Osteoblast (primary cell): ENCODE measurements around the gene SLC39A11. TPM values are rescaled to one million over a fixed set of nuclear protein-coding genes. Genes with fewer than 3 reads are reported as not detected.

Experiments used
- DNase-seq: peaks from one replicate; pipeline ENCODE4 v3.0.0; 2011; ENCODE audit warnings: low spot score, mixed read lengths; ENCODE audit not compliant: insufficient read length; ENCODE audit errors: missing footprints
- H2AFZ ChIP-seq: 2 replicates; pipeline ENCODE4 v1.6.0; 2011; ENCODE audit warnings: mild to moderate bottlenecking, low read length
- H3K27ac ChIP-seq: 2 replicates; pipeline ENCODE4 v1.5.1; 2011; ENCODE audit warnings: mild to moderate bottlenecking, low read depth, low read length, moderate library complexity
- H3K27me3 ChIP-seq: 2 replicates; pipeline ENCODE4 v1.6.0; 2012; ENCODE audit warnings: mild to moderate bottlenecking, control low read depth, inconsistent platforms, low read length, moderate library complexity; ENCODE audit not compliant: insufficient read depth
- H3K36me3 ChIP-seq: 2 replicates; pipeline ENCODE4 v1.5.1; 2011; ENCODE audit warnings: mild to moderate bottlenecking, low read length, control low read depth, moderate library complexity; ENCODE audit not compliant: insufficient read depth
- H3K4me1 ChIP-seq: 2 replicates; pipeline ENCODE4 v1.5.1; 2011; ENCODE audit warnings: mild to moderate bottlenecking, low read length, control low read depth, moderate library complexity; ENCODE audit not compliant: insufficient read depth
- H3K4me2 ChIP-seq: 2 replicates; pipeline ENCODE4 v1.6.0; 2011; ENCODE audit warnings: mild to moderate bottlenecking, low read length; ENCODE audit not compliant: insufficient read depth
- H3K4me3 ChIP-seq: fragments of 200-600 bp; sonication (generic); 3 replicates; pipeline ENCODE4 v1.5.1; 2012; ENCODE audit warnings: mild to moderate bottlenecking, low read length, inconsistent platforms; ENCODE audit not compliant: insufficient read depth
- H3K79me2 ChIP-seq: 2 replicates; pipeline ENCODE4 v1.6.0; 2012; ENCODE audit warnings: mild to moderate bottlenecking, low read length, control low read depth, inconsistent platforms; ENCODE audit not compliant: insufficient read depth
- H3K9me3 ChIP-seq: 2 replicates; pipeline ENCODE4 v1.5.1; 2011; ENCODE audit warnings: low read depth, low read length, control low read depth
- H4K20me1 ChIP-seq: 2 replicates; pipeline ENCODE4 v1.6.0; 2012; ENCODE audit warnings: mild to moderate bottlenecking, low read length, control low read depth; ENCODE audit not compliant: insufficient read depth
- CTCF ChIP-seq: IDR thresholded peaks from 2 replicates; pipeline ENCODE4 v1.5.1; 2011; ENCODE audit warnings: mild to moderate bottlenecking, low read depth, low read length, moderate library complexity; ENCODE audit errors: extremely low read depth
- total RNA-seq: library from RNA; depleted of rRNA; stranded (reverse); fragments of >200 nt; gene quantifications from 2 replicates; pipeline ENCODE4 v1.2.3, GENCODE V29; 2012

The SLC39A11 gene
- total RNA-seq, 1 donor = 27.1 TPM

- Histone ChIP-seq H3K4me1 (peaks cover 24% of the 10 kb centered on the region), H3K4me2 (peak overlapping the region; percentile 56), H3K27ac (peak overlapping the region; percentile 66)
Observed at GRCh38 chr17:72684405-72685020, 408.0 kb downstream of the SLC39A11 start.

DNA sequence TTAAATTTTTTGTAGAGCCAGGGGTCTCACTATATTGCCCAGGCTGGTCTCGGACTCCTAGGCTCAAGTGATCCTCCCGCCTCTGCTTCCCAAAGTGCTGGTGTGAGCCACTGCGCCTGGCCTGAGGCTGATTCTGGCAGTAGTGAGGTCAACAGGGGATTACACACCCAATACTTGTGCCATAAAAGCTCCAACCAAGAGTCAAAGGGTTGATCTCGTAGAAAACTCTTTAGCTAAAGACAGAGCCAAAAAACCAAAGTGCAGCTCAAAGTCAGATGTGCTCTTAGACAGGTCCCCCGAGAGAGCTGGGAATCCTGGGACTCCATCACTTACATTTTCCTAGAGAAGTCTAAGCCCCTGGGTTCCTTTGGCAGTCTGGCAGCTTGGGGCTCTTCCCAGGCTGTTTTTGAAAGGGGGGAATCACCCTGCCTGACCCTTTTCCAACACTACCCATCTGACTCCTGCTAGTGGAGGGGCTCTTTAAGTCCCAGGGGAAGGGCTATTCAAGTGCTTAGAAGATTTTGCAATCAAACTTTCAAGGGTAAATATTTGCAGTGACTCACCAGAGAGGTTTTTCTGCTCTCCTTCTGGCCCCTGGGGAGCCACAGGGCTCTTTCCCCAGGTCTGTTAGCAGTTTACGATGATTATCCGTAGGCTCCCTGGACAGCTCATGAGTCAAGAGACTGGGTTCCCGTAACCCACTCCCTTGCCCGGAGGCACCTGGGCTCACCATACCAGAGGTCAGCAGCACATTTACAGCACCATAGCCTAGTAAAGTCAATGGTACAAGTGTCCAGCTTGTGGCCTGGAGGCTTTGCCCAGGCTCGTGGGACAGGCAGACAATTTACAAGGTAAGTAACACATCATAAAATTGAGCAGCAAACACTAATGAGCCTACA is 408.7 kb downstream of the SLC39A11 start:
- no peaks in the 10 kb centered on the region for H3K79me2 ChIP-seq
- TF ChIP-seq CTCF = no peak
- no peaks in the 10 kb centered on the region for H3K36me3 ChIP-seq
- DNase-seq = peak; percentile 96
- no peaks in the 10 kb centered on the region for H3K9me3 ChIP-seq
- H3K27me3 ChIP-seq = no peaks in the 10 kb centered on the region
- H3K4me1 ChIP-seq = peaks cover 24% of the 10 kb centered on the region
- peak overlapping the region; percentile 66 for H3K27ac ChIP-seq
- H3K4me2 ChIP-seq = peak overlapping the region; percentile 56
- H3K4me3 ChIP-seq = peak overlapping the region; percentile 21
- no peaks in the 10 kb centered on the region for H4K20me1 ChIP-seq
- H2AFZ ChIP-seq = no peak overlapping the region

More at GRCh38 chr17:72684405-72685020, 408.0 kb downstream of the SLC39A11 start:
- Histone ChIP-seq H3K9me3 (no peaks in the 10 kb centered on the region), H3K4me3 (peak overlapping the region; percentile 21), H4K20me1 (no peaks in the 10 kb centered on the region), H3K27me3 (no peaks in the 10 kb centered on the region), H3K36me3 (no peaks in the 10 kb centered on the region), H3K79me2 (no peaks in the 10 kb centered on the region), H2AFZ (no peak overlapping the region)
- TF ChIP-seq CTCF = no peak
- DNase-seq = no peak

GRCh38 chr17:72682605-72683004 is 409.9 kb downstream of the SLC39A11 start:
- Histone ChIP-seq H2AFZ (no peak overlapping the region), H3K4me3 (no peak overlapping the region), H3K79me2 (no peaks in the 10 kb centered on the region), H3K27ac (peak overlapping the region; percentile 66), H3K27me3 (no peaks in the 10 kb centered on the region), H3K9me3 (no peaks in the 10 kb centered on the region), H4K20me1 (no peaks in the 10 kb centered on the region), H3K4me1 (peaks cover 31% of the 10 kb centered on the region), H3K4me2 (no peak overlapping the region), H3K36me3 (no peaks in the 10 kb centered on the region)
- TF ChIP-seq CTCF = no peak
- DNase-seq = no peak

DNA sequence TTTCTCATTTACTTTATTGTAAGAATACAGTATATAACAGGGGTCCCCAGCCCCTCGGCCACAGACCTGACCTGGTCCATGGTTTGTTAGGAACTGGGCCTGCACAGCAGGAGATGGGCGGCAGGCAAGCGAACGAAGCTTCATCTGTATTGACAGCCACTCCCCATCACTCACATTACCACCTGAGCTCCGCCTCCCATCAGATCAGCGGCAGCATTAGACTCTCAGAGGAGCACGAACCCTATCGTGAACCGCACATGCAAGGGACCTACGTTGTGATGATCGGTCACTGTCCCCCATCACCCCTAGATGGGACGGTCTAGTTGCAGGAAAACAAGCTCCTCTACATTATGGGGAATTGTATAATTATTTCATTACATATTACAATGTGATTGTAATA is 410.6 kb downstream of the SLC39A11 start:
- H3K36me3 ChIP-seq = no peaks in the 10 kb centered on the region
- no peak overlapping the region for H3K4me3 ChIP-seq
- no peak for TF ChIP-seq CTCF
- H3K9me3 ChIP-seq = no peaks in the 10 kb centered on the region
- no peaks in the 10 kb centered on the region for H4K20me1 ChIP-seq
- H3K27me3 ChIP-seq = no peaks in the 10 kb centered on the region
- DNase-seq = no peak
- peaks cover 34% of the 10 kb centered on the region for H3K4me1 ChIP-seq
- no peaks in the 10 kb centered on the region for H3K79me2 ChIP-seq
- H2AFZ ChIP-seq = no peak overlapping the region
- H3K4me2 ChIP-seq = no peak overlapping the region
- H3K27ac ChIP-seq = no peak overlapping the region
